Measurements from ENCODE around the gene GALNT12. TPM values are rescaled to one million over a fixed set of nuclear protein-coding genes. Genes with fewer than 3 reads are reported as not detected.

GALNT12 gene
- total RNA-seq, 3 donors from 2014 or later, result 1.7 to 3.7 (median 3.5) TPM

GRCh38 chr9:98823666-98824334 is 16.3 kb downstream of the GALNT12 start:
- DNase-seq, result no peak
- ATAC-seq, result no peak
- Mint-ChIP-seq H3K4me3 (no peak overlapping the region), H3K4me1 (ENCODE audit: low read depth) (peaks cover 3% of the 10 kb centered on the region), H3K27me3 (ENCODE audit: low read depth) (no peaks in the 10 kb centered on the region), H3K9me3 (no peaks in the 10 kb centered on the region), H3K36me3 (ENCODE audit: insufficient read depth) (no peaks in the 10 kb centered on the region)

GRCh38 chr9:98825414-98825813 is 17.9 kb downstream of the GALNT12 start:
- no peak for ATAC-seq
- no peaks in the 10 kb centered on the region for H3K4me1 Mint-ChIP-seq (ENCODE audit: low read depth)

GRCh38 chr9:98826716-98827115 is 19.2 kb downstream of the GALNT12 start:
- H3K27me3 Mint-ChIP-seq (ENCODE audit: low read depth), result no peaks in the 10 kb centered on the region
- peaks cover 9% of the 10 kb centered on the region for H3K36me3 Mint-ChIP-seq (ENCODE audit: insufficient read depth)
- ATAC-seq (no peak), DNase-seq (no peak)
- no peaks in the 10 kb centered on the region for H3K9me3 Mint-ChIP-seq
- no peak overlapping the region for H3K4me3 Mint-ChIP-seq
- H3K4me1 Mint-ChIP-seq (ENCODE audit: low read depth), result no peaks in the 10 kb centered on the region

More at GRCh38 chr9:98825414-98825813, 17.9 kb downstream of the GALNT12 start:
- Mint-ChIP-seq H3K27me3 (ENCODE audit: low read depth) (no peaks in the 10 kb centered on the region), H3K9me3 (no peaks in the 10 kb centered on the region), H3K36me3 (ENCODE audit: insufficient read depth) (peaks cover 5% of the 10 kb centered on the region), H3K4me3 (no peak overlapping the region)
- no peak for DNase-seq

- DNase-seq (no peak), ATAC-seq (no peak)
- Mint-ChIP-seq H3K36me3 (ENCODE audit: insufficient read depth) (peaks cover 15% of the 10 kb centered on the region), H3K4me1 (ENCODE audit: low read depth) (no peaks in the 10 kb centered on the region), H3K4me3 (no peak overlapping the region), H3K27me3 (ENCODE audit: low read depth) (no peaks in the 10 kb centered on the region), H3K9me3 (no peaks in the 10 kb centered on the region)
Observed at GRCh38 chr9:98829766-98830165, 22.3 kb downstream of the GALNT12 start.

GRCh38 chr9:98830554-98830953 is 23.1 kb downstream of the GALNT12 start:
- DNase-seq, result no peak
- H3K4me1 Mint-ChIP-seq (ENCODE audit: low read depth), result no peaks in the 10 kb centered on the region
- ATAC-seq, result no peak
- no peak overlapping the region for H3K4me3 Mint-ChIP-seq
- peaks cover 18% of the 10 kb centered on the region for H3K36me3 Mint-ChIP-seq (ENCODE audit: insufficient read depth)
- no peaks in the 10 kb centered on the region for H3K9me3 Mint-ChIP-seq
- no peaks in the 10 kb centered on the region for H3K27me3 Mint-ChIP-seq (ENCODE audit: low read depth)

GRCh38 chr9:98831696-98832095 is 24.2 kb downstream of the GALNT12 start:
- Mint-ChIP-seq H3K4me3 (no peak overlapping the region), H3K4me1 (ENCODE audit: low read depth) (no peaks in the 10 kb centered on the region), H3K36me3 (ENCODE audit: insufficient read depth) (peaks cover 18% of the 10 kb centered on the region), H3K9me3 (no peaks in the 10 kb centered on the region), H3K27me3 (ENCODE audit: low read depth) (no peaks in the 10 kb centered on the region)
- ATAC-seq (no peak), DNase-seq (no peak)

GRCh38 chr9:98832768-98833089 is 25.3 kb downstream of the GALNT12 start:
- no peaks in the 10 kb centered on the region for H3K9me3 Mint-ChIP-seq
- DNase-seq (no peak), ATAC-seq (no peak)
- H3K27me3 Mint-ChIP-seq (ENCODE audit: low read depth), result no peaks in the 10 kb centered on the region
- peaks cover 18% of the 10 kb centered on the region for H3K36me3 Mint-ChIP-seq (ENCODE audit: insufficient read depth)
- H3K4me1 Mint-ChIP-seq (ENCODE audit: low read depth), result no peaks in the 10 kb centered on the region
- no peak overlapping the region for H3K4me3 Mint-ChIP-seq

GRCh38 chr9:98833090-98833956 is 25.9 kb downstream of the GALNT12 start:
- DNase-seq (no peak), ATAC-seq (no peak)
- Mint-ChIP-seq H3K4me3 (no peak overlapping the region), H3K27me3 (ENCODE audit: low read depth) (no peaks in the 10 kb centered on the region), H3K36me3 (ENCODE audit: insufficient read depth) (peaks cover 18% of the 10 kb centered on the region), H3K4me1 (ENCODE audit: low read depth) (no peaks in the 10 kb centered on the region), H3K9me3 (no peaks in the 10 kb centered on the region)

- ATAC-seq, result no peak
- Mint-ChIP-seq H3K9me3 (no peaks in the 10 kb centered on the region), H3K27me3 (ENCODE audit: low read depth) (no peaks in the 10 kb centered on the region), H3K4me3 (no peak overlapping the region), H3K4me1 (ENCODE audit: low read depth) (no peaks in the 10 kb centered on the region), H3K36me3 (ENCODE audit: insufficient read depth) (peaks cover 18% of the 10 kb centered on the region)
- no peak for DNase-seq
Observed at GRCh38 chr9:98834386-98834785, 26.9 kb downstream of the GALNT12 start.

GRCh38 chr9:98836206-98836605 is 28.7 kb downstream of the GALNT12 start:
- Mint-ChIP-seq H3K27me3 (ENCODE audit: low read depth) (no peaks in the 10 kb centered on the region), H3K9me3 (no peaks in the 10 kb centered on the region), H3K4me3 (no peak overlapping the region), H3K36me3 (ENCODE audit: insufficient read depth) (peaks cover 24% of the 10 kb centered on the region), H3K4me1 (ENCODE audit: low read depth) (no peaks in the 10 kb centered on the region)
- DNase-seq (no peak), ATAC-seq (no peak)

GRCh38 chr9:98837516-98837915 is 30.0 kb downstream of the GALNT12 start:
- Mint-ChIP-seq H3K9me3 (no peaks in the 10 kb centered on the region), H3K4me3 (no peak overlapping the region), H3K4me1 (ENCODE audit: low read depth) (no peaks in the 10 kb centered on the region), H3K36me3 (ENCODE audit: insufficient read depth) (peaks cover 18% of the 10 kb centered on the region), H3K27me3 (ENCODE audit: low read depth) (no peaks in the 10 kb centered on the region)
- DNase-seq, result no peak
- no peak for ATAC-seq

- Mint-ChIP-seq H3K4me3 (no peak overlapping the region), H3K36me3 (ENCODE audit: insufficient read depth) (peaks cover 15% of the 10 kb centered on the region), H3K4me1 (ENCODE audit: low read depth) (no peaks in the 10 kb centered on the region)
Observed at GRCh38 chr9:98838155-98838867, 30.8 kb downstream of the GALNT12 start.

GRCh38 chr9:98838868-98839565 is 31.5 kb downstream of the GALNT12 start:
- H3K4me1 Mint-ChIP-seq (ENCODE audit: low read depth), result no peaks in the 10 kb centered on the region

More at GRCh38 chr9:98838155-98838867, 30.8 kb downstream of the GALNT12 start:
- Mint-ChIP-seq H3K27me3 (ENCODE audit: low read depth) (no peaks in the 10 kb centered on the region), H3K9me3 (no peaks in the 10 kb centered on the region)
- no peak for DNase-seq
- no peak for ATAC-seq

GRCh38 chr9:98839724-98840123 is 32.3 kb downstream of the GALNT12 start:
- no peak for DNase-seq
- Mint-ChIP-seq H3K4me3 (no peak overlapping the region), H3K9me3 (no peaks in the 10 kb centered on the region), H3K4me1 (ENCODE audit: low read depth) (no peaks in the 10 kb centered on the region), H3K27me3 (ENCODE audit: low read depth) (no peaks in the 10 kb centered on the region), H3K36me3 (ENCODE audit: insufficient read depth) (peaks cover 17% of the 10 kb centered on the region)
- ATAC-seq, result no peak

More at GRCh38 chr9:98838868-98839565, 31.5 kb downstream of the GALNT12 start:
- Mint-ChIP-seq H3K4me3 (no peak overlapping the region), H3K36me3 (ENCODE audit: insufficient read depth) (peaks cover 15% of the 10 kb centered on the region), H3K9me3 (no peaks in the 10 kb centered on the region), H3K27me3 (ENCODE audit: low read depth) (no peaks in the 10 kb centered on the region)
- ATAC-seq (no peak), DNase-seq (no peak)

All from activated T-cell treated with anti-CD3 and anti-CD28 coated beads, Interleukin-2, amount 50 U/mL, for 4 hours (primary cell).